GM21825 (cell line): Measurements from ENCODE around the gene RPS6KA5.

ENCODE experiments used
- ATAC-seq: cut with Tn5 transposase; IDR thresholded peaks from one replicate; pipeline ENCODE4 v1.9.1; 2021; ENCODE audit warnings: mild to moderate bottlenecking, moderate library complexity; ENCODE audit not compliant: unreplicated experiment

RPS6KA5 gene

DNA sequence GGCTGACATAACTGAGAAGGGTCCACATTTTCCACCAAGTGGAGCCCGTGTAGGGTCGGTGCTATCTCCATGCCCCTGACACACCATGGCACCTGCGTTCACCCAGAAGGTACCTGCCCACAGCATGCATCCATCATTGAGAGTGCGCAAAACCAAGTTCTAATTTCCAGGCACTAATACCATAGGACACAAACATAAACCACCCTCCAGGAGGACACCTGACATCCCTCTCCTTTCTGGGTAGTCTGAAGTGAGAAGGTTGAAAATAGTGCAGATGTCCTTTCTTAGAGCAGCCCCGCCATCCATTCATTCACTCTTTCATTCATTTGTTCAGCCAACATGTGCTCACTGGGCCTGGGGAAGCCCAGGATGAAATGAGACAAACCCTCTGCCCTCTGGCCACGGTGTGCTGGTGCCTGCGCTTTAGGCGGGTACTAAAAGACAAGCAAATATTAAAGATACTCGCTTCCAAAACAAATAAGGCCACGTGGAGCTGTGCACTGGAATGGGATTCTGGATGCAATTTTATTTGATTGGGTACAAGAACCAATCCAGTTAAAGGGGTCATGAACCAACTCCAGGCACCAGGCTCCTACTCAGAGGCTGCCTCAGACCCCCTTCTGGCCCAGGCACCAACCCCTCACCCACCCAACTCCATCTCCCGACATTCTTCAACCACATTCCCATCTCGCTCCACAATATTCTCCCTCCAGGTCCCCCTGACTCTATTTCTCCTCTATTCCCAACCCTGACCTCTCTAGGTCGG lies 245.5 kb downstream of the RPS6KA5 start:
- ATAC-seq, result no peak

- no peak for ATAC-seq
Observed at GRCh38 chr14:90813442-90813841, 247.0 kb downstream of the RPS6KA5 start.

DNA sequence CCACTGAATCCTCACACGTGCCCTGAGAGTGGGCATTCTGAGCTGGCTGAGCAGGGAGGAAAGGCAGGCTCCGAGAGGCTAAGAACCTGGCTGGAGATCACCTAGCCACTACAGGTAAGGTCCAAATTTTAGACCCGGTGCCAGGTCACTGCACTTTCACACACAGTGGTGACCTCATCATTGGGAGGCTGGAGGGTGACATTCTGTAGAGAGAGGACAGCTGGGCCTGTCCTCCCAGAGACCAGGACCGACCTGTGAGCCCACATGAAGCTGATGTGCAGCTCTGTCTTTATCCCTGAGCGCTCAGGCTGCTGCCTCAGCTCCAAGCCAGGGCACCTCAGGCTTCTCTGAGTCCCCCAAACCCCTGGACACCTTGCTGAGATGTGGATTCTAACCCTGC lies 248.3 kb downstream of the RPS6KA5 start:
- no peak for ATAC-seq

DNA sequence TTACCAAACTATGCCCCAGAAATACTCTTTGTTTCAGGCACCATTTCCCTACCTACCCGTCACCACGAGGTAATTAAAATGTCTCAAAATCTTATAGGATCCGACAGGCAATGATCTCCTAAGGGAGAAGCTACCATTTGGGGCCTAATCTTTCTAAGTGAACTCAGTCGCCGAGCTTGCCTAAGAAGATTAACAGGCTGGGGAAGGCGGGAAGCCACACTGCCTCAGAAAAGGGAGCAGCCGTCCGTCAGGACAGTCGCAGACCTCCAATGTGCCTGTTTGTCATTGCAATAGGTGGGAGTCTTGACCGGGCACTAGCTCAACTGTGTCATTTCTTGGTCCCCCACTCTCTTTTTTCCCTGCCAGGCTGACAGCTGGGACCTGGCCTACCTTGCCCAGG lies 248.8 kb downstream of the RPS6KA5 start:
- ATAC-seq, result no peak

DNA sequence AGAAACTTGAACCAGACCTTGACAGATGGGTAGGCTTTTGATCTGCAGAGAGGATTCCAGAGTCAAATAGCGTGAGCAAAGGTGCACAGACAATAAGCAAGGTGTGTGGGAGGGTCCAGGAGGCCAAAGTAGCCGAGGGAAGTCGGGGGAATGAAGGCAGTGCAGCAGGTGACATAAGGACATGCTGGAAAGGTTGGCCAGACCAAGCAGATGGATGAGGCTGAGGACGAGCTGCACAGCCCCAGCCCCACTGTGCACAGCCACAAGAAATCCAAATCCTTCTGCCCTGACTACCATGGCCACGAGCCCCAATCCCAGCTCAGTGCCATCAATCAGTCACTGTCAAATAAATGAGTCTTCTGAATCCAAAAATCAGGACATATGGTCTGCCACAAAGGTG lies 249.6 kb downstream of the RPS6KA5 start:
- no peak for ATAC-seq

GRCh38 chr14:90809530-90810312 lies 250.7 kb downstream of the RPS6KA5 start:
- ATAC-seq, result no peak

- no peak for ATAC-seq
Observed at GRCh38 chr14:90808759-90809529, 251.5 kb downstream of the RPS6KA5 start.

DNA sequence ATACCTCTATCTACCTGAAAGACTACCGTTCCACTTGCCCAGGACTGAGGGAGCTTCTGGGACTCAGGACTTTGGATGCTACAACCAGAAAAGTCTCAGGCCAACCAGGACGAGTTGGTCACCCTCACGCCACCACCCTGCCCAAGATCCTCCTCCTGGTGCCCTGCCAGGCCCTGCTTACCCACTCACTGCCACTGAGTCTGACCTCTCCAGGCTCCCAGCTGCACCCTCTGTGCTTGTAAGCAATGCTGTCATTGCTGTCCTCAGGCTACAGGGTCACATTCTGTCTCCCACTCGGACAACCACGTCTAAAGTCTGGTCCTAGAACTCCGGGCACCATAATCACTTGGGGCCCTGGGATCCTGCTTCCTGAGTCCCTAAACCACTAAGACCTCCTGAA lies 253.4 kb downstream of the RPS6KA5 start:
- no peak for ATAC-seq

- ATAC-seq, result no peak
Observed at GRCh38 chr14:90805662-90806540, 254.5 kb downstream of the RPS6KA5 start.

GRCh38 chr14:90805084-90805391 lies 255.4 kb downstream of the RPS6KA5 start:
- no peak for ATAC-seq

- ATAC-seq, result no peak
Observed at GRCh38 chr14:90804292-90805083, 256.0 kb downstream of the RPS6KA5 start.

DNA sequence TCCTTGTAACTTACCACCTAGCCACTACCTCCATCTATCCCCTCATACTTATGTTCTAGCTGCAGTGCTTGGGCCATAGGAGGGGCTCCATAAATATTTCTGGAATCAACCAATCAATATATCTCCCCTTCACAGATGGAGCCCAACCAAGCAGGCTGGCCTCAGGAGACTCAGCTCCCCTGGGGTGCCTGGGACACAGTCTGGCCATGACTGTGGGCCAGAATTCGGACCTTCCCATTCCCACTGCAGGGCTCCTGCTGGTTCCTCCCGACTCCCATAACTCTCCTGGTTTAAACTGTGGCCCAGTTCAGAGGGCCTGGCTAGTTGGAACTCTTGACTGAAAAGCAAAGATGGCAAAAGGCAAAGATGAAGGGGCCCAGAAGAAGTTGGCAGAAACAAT lies 257.2 kb downstream of the RPS6KA5 start:
- no peak for ATAC-seq

GRCh38 chr14:90799420-90799819 lies 261.0 kb downstream of the RPS6KA5 start:
- no peak for ATAC-seq

- no peak for ATAC-seq
Observed at GRCh38 chr14:90797919-90798318, 262.5 kb downstream of the RPS6KA5 start.
